ENCODE data around the gene VEGFC.

DNA sequence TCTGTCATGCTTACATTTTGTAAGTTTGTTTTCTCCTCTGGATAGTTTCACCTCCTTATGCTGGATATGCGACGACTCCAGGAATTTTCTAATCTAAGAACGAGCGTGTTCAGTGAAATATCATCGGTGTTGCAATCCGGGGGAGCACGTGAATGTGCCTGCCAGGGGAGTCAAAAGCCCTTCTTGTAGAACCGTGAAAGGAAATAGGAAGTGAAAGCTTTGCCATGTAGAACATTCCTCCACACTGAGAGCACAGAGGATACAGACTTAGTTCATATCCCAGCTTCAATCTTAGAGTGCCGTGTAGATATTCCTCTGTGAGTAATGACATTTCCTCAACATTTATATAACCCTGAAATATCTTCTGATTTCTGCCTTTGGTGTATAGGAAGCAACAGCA is 121.2 kb downstream of the VEGFC start:
- TF ChIP-seq, protein P1, sequence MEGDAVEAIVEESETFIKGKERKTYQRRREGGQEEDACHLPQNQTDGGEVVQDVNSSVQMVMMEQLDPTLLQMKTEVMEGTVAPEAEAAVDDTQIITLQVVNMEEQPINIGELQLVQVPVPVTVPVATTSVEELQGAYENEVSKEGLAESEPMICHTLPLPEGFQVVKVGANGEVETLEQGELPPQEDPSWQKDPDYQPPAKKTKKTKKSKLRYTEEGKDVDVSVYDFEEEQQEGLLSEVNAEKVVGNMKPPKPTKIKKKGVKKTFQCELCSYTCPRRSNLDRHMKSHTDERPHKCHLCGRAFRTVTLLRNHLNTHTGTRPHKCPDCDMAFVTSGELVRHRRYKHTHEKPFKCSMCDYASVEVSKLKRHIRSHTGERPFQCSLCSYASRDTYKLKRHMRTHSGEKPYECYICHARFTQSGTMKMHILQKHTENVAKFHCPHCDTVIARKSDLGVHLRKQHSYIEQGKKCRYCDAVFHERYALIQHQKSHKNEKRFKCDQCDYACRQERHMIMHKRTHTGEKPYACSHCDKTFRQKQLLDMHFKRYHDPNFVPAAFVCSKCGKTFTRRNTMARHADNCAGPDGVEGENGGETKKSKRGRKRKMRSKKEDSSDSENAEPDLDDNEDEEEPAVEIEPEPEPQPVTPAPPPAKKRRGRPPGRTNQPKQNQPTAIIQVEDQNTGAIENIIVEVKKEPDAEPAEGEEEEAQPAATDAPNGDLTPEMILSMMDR (IDR thresholded peaks at IDR 0.05): no peak
- TF ChIP-seq POLR2AphosphoS5 (IDR thresholded peaks at IDR 0.05): no peak
- TF ChIP-seq POLR2A (IDR thresholded peaks at IDR 0.05): no peak
